HL-60 (cell line): Measurements from ENCODE around the gene DYRK2.

Experiments used
- CTCF ChIP-seq: IDR thresholded peaks from one replicate; pipeline ENCODE4 v1.5.1; 2011; ENCODE audit warnings: low read length, control low read depth, inconsistent platforms; ENCODE audit not compliant: insufficient read depth
- GABPA ChIP-seq: IDR thresholded peaks from 2 replicates; pipeline ENCODE4 v1.6.1; 2012; ENCODE audit warnings: low read depth
- POLR2AphosphoS5 ChIP-seq: IDR thresholded peaks from 2 replicates; pipeline ENCODE4 v1.6.1; 2012; ENCODE audit warnings: low read depth

GRCh38 chr12:67659292-67659691 lies 10.7 kb downstream of the DYRK2 start:
- TF ChIP-seq POLR2AphosphoS5 (no peak), CTCF (no peak), GABPA (no peak)
